ENCODE results near the gene PITRM1.

GRCh38 chr10:3213208-3213607 is 40.6 kb upstream of the PITRM1 start:
- TF ChIP-seq, protein P1, sequence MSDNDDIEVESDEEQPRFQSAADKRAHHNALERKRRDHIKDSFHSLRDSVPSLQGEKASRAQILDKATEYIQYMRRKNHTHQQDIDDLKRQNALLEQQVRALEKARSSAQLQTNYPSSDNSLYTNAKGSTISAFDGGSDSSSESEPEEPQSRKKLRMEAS (CRISPR knock-in tag; IDR thresholded peaks at IDR 0.05), result no peak
- TF ChIP-seq CREB1 (CRISPR knock-in tag; IDR thresholded peaks at IDR 0.05) (no peak), USF2 (CRISPR knock-in tag; IDR thresholded peaks at IDR 0.05) (no peak), SMAD4 (CRISPR knock-in tag; IDR thresholded peaks at IDR 0.05) (no peak), ZBTB21 (CRISPR knock-in tag; IDR thresholded peaks at IDR 0.05; ENCODE audit: borderline replicate concordance) (no peak)
- TF ChIP-seq, protein P2, sequence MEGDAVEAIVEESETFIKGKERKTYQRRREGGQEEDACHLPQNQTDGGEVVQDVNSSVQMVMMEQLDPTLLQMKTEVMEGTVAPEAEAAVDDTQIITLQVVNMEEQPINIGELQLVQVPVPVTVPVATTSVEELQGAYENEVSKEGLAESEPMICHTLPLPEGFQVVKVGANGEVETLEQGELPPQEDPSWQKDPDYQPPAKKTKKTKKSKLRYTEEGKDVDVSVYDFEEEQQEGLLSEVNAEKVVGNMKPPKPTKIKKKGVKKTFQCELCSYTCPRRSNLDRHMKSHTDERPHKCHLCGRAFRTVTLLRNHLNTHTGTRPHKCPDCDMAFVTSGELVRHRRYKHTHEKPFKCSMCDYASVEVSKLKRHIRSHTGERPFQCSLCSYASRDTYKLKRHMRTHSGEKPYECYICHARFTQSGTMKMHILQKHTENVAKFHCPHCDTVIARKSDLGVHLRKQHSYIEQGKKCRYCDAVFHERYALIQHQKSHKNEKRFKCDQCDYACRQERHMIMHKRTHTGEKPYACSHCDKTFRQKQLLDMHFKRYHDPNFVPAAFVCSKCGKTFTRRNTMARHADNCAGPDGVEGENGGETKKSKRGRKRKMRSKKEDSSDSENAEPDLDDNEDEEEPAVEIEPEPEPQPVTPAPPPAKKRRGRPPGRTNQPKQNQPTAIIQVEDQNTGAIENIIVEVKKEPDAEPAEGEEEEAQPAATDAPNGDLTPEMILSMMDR (IDR thresholded peaks at IDR 0.05), result no peak
- TF ChIP-seq, protein P3, sequence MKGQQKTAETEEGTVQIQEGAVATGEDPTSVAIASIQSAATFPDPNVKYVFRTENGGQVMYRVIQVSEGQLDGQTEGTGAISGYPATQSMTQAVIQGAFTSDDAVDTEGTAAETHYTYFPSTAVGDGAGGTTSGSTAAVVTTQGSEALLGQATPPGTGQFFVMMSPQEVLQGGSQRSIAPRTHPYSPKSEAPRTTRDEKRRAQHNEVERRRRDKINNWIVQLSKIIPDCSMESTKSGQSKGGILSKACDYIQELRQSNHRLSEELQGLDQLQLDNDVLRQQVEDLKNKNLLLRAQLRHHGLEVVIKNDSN (CRISPR knock-in tag; IDR thresholded peaks at IDR 0.05), result no peak
- TF ChIP-seq, protein P4, sequence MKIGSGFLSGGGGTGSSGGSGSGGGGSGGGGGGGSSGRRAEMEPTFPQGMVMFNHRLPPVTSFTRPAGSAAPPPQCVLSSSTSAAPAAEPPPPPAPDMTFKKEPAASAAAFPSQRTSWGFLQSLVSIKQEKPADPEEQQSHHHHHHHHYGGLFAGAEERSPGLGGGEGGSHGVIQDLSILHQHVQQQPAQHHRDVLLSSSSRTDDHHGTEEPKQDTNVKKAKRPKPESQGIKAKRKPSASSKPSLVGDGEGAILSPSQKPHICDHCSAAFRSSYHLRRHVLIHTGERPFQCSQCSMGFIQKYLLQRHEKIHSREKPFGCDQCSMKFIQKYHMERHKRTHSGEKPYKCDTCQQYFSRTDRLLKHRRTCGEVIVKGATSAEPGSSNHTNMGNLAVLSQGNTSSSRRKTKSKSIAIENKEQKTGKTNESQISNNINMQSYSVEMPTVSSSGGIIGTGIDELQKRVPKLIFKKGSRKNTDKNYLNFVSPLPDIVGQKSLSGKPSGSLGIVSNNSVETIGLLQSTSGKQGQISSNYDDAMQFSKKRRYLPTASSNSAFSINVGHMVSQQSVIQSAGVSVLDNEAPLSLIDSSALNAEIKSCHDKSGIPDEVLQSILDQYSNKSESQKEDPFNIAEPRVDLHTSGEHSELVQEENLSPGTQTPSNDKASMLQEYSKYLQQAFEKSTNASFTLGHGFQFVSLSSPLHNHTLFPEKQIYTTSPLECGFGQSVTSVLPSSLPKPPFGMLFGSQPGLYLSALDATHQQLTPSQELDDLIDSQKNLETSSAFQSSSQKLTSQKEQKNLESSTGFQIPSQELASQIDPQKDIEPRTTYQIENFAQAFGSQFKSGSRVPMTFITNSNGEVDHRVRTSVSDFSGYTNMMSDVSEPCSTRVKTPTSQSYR (CRISPR knock-in tag; IDR thresholded peaks at IDR 0.05), result no peak
